Measurements from ENCODE around the gene BRWD1.

GRCh38 chr21:39148975-39149374 lies 164.5 kb downstream of the BRWD1 start:
- TF ChIP-seq CTCF (IDR thresholded peaks at IDR 0.05) (no peak), ZFX (IDR thresholded peaks at IDR 0.05; ENCODE audit: borderline replicate concordance) (no peak)
